Sigmoid colon (tissue), 7 donors: Measurements from ENCODE around the gene GNAS. TPM values are rescaled to one million over a fixed set of nuclear protein-coding genes. Genes with fewer than 3 reads are reported as not detected.
A peak's percentile ranks its signal among the peaks of the same experiment; 100 is the strongest.

Experiments used
- DNase-seq: peaks from one replicate; pipeline ENCODE4 v3.0.0-alpha.2; 2019
- H3K27ac ChIP-seq, 4 donors: fragments of 200-600 bp; sonication (generic); one replicate each; pipeline ENCODE4 v1.5.1; 2016 to 2019; ENCODE audit warnings: mild to moderate bottlenecking in 1 of 4
- H3K27me3 ChIP-seq, 3 donors: fragments of 200-600 bp; sonication (generic); one replicate each; pipeline ENCODE4 v1.5.1; 2019; ENCODE audit warnings: mild to moderate bottlenecking in 1 of 3
- H3K36me3 ChIP-seq, 4 donors: fragments of 200-600 bp; sonication (generic); one replicate each; pipeline ENCODE4 v1.5.1; 2016 to 2019
- H3K4me1 ChIP-seq, 4 donors: fragments of 200-600 bp; sonication (generic); one replicate each; pipeline ENCODE4 v1.5.1; 2017 to 2019
- H3K4me3 ChIP-seq, 4 donors: fragments of 200-600 bp; sonication (generic); one replicate each; pipeline ENCODE4 v1.5.1; 2017 to 2019; ENCODE audit warnings: mild to moderate bottlenecking in 2 of 4, moderate library complexity in 1 of 4
- H3K9me3 ChIP-seq, 4 donors: fragments of 200-600 bp in 3 of 4; sonication (generic) in 3 of 4; one replicate each; pipeline versions ENCODE4 v1.5.1 to v1.6.1; 2013 to 2019
- CTCF ChIP-seq, 4 experiments: fragments of 450-650 bp in 3 of 4; fragments of 200-600 bp in 1 of 4; IDR thresholded peaks; one replicate each; pipeline ENCODE4 v1.5.1; 2016 to 2019; ENCODE audit warnings: antibody characterized with exemption in 4 of 4, mild to moderate bottlenecking in 3 of 4, moderate library complexity in 2 of 4
- EP300 ChIP-seq, 4 donors: sonication (generic); formaldehyde crosslinking; IDR thresholded peaks; one replicate each; pipeline ENCODE4 v1.6.1; 2017; ENCODE audit warnings: antibody characterized with exemption in 4 of 4
- POLR2A ChIP-seq, 2 donors: fragments of 450-650 bp; IDR thresholded peaks; one replicate each; pipeline ENCODE4 v1.6.1; 2016; ENCODE audit warnings: antibody characterized with exemption in 2 of 2, mild to moderate bottlenecking in 2 of 2, moderate library complexity in 2 of 2
- POLR2AphosphoS5 ChIP-seq, 4 donors: sonication (generic); formaldehyde crosslinking; IDR thresholded peaks; one replicate each; pipeline ENCODE4 v1.6.1; 2017; ENCODE audit warnings: antibody characterized with exemption in 4 of 4
- WGBS, 2 donors: extraction: QIAGEN DNeasy Blood & Tissue Kit; methylation state at CpG; one replicate each; pipeline ENCODE4 v1.1.7; 2013; 5-methylcytosine and 5-hydroxymethylcytosine counted together
- intact Hi-C: fragments of 100-400 bp; cut with DNase I; formaldehyde crosslinking; loops from one replicate; pipeline ENCODE4 v1.15.1; 2023
- polyA plus RNA-seq, 3 donors: library from polyadenylated mRNA; stranded (reverse); fragments of 200-250 nt; gene quantifications; one replicate each; pipeline ENCODE4 v1.2.3, GENCODE V29; 2013
- total RNA-seq, 4 donors: library from RNA; depleted of rRNA; stranded (reverse); fragments of >200 nt; gene quantifications; one replicate each; pipeline ENCODE4 v1.1.0, GENCODE V29; 2016
- donor health status: healthy with polysubstance abuse.
- donor health status: Bipolar disorder and iron deficiency.
- donor health status: healthy.

Gene GNAS
- total RNA-seq, result 100 to 1,000 TPM; 449 to 808 (median 513) TPM
- 100 to 1,000 TPM; 535 to 680 (median 633) TPM for polyA plus RNA-seq

DNA sequence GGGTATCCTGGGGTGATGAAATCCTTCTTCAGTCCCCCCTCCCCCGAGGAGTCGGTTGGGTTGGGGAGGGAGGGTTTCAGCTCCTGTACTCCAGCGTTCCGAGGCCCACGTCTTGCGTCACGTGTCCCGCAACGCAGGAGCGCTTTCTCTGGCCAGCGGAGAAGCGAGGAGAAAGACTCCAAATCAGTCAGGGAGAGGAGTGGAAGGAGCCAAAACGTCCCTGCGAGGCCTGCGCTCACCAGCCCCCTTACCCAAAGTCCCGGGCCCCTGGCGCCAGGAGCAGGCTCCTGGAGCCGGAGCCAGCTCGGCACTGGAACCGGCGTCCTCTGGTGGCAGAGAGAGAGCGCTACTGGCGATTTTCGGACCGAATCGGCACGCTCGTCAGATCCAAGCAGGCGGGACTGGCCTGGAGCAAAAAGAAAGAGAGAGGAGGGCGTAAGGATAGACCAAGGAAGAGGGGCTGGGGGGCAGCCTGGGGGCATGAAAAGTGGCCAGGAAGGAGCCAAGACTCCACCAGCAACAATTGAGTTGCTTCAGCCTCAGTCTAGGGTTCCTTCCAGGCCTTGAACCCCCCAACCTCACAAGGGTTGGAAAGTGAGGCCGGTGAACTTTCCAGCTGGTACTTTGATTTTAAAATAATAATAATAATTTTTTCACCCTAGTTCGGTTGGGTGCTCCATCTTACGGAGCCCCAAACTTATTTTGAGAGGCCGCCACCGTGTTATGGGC lies at the start of gene GNAS:
GNAS (plus strand) TSS at position 174 of the 729 bp plus-strand sequence.
- WGBS, 2 donors, result 30 to 35% methylated on average over 35 of the region's 35 CpGs
- DNase-seq, result no peak
- no peaks in the 10 kb centered on the region for H3K9me3 ChIP-seq
- peaks cover 11 to 77% (median 35%) of the 10 kb centered on the region in 3 donors for H3K27me3 ChIP-seq
- H3K27ac ChIP-seq, result no peak within 1 kb of the TSS
- intact Hi-C loops, result loop anchor here (5.0 kb wide), 1 partner anchor 615 kb away; no protein-coding TSS in a partner anchor
- peak within 1 kb of the TSS; percentile 24 to 55 (median 47) for H3K4me3 ChIP-seq
- no peaks in the 10 kb centered on the region for H3K36me3 ChIP-seq
- H3K4me1 ChIP-seq, result peaks cover 0 to 42% (median 32%) of the 10 kb centered on the region in 4 donors
- TF ChIP-seq POLR2A (IDR thresholded peaks at IDR 0.05) (no peak), POLR2AphosphoS5 (IDR thresholded peaks at IDR 0.05) (peak in 1 of 4 donors; percentile 14), EP300 (IDR thresholded peaks at IDR 0.05) (no peak), CTCF (IDR thresholded peaks at IDR 0.05) (peak; percentile 9 to 71 (median 53))

GRCh38 chr20:58803533-58803932 lies 49.0 kb upstream of the GNAS start:
- Histone ChIP-seq H3K36me3 (no peaks in the 10 kb centered on the region), H3K4me1 (no peaks in the 10 kb centered on the region), H3K4me3 (no peak overlapping the region), H3K27ac (no peak overlapping the region), H3K9me3 (no peaks in the 10 kb centered on the region), H3K27me3 (peaks cover 0 to 12% (median 0%) of the 10 kb centered on the region in 3 donors)
- TF ChIP-seq POLR2A (IDR thresholded peaks at IDR 0.05) (no peak), EP300 (IDR thresholded peaks at IDR 0.05) (no peak), POLR2AphosphoS5 (IDR thresholded peaks at IDR 0.05) (no peak), CTCF (IDR thresholded peaks at IDR 0.05) (no peak)
- WGBS, 2 donors, result 89 to 91% methylated on average over 18 of the region's 18 CpGs
- intact Hi-C loops, result no loop called here
- DNase-seq, result no peak

DNA sequence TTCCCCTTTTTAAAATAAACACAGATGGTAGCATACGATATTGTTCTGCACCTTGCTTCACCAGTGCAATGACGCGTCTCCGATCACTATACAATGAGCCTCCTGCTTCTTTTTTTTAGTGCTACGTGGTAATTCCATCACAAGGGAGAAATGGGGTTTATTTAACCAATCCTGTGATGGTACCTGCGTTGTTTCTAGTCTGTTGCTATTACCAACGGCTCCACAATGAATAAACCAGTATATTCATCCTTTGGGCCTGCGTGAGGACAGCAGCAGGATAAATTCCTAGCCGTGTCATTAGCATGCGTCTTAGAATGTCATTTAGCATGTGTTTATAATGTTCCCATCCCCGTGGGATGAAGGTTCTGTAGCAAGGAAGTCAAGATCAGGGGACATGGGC lies 44.7 kb upstream of the GNAS start:
- no peak for DNase-seq
- no peak for TF ChIP-seq CTCF (IDR thresholded peaks at IDR 0.05)
- TF ChIP-seq POLR2A (IDR thresholded peaks at IDR 0.05), result no peak
- no peak for TF ChIP-seq POLR2AphosphoS5 (IDR thresholded peaks at IDR 0.05)
- TF ChIP-seq EP300 (IDR thresholded peaks at IDR 0.05), result no peak
- Histone ChIP-seq H3K9me3 (no peaks in the 10 kb centered on the region), H3K4me1 (no peaks in the 10 kb centered on the region), H3K4me3 (no peak overlapping the region), H3K36me3 (no peaks in the 10 kb centered on the region), H3K27ac (no peak overlapping the region), H3K27me3 (peaks cover 0 to 12% (median 0%) of the 10 kb centered on the region in 3 donors)
- 83 to 87% methylated on average over 11 of the region's 11 CpGs for WGBS, 2 donors
- intact Hi-C loops, result no loop called here

- Histone ChIP-seq H3K27me3 (peaks cover 0 to 12% (median 0%) of the 10 kb centered on the region in 3 donors), H3K4me3 (no peak overlapping the region), H3K9me3 (no peaks in the 10 kb centered on the region), H3K4me1 (no peaks in the 10 kb centered on the region), H3K27ac (no peak overlapping the region), H3K36me3 (no peaks in the 10 kb centered on the region)
- intact Hi-C loops, result no loop called here
- 74 to 76% methylated on average over 17 of the region's 17 CpGs for WGBS, 2 donors
- TF ChIP-seq CTCF (IDR thresholded peaks at IDR 0.05) (no peak), POLR2AphosphoS5 (IDR thresholded peaks at IDR 0.05) (no peak), EP300 (IDR thresholded peaks at IDR 0.05) (no peak), POLR2A (IDR thresholded peaks at IDR 0.05) (no peak)
- no peak for DNase-seq
Observed at GRCh38 chr20:58808271-58809046, 44.1 kb upstream of the GNAS start.
